ENCODE measurements around the gene MVK. TPM values are rescaled to one million over a fixed set of nuclear protein-coding genes. Genes with fewer than 3 reads are reported as not detected.

Gene MVK
- total RNA-seq, 4 donors from 2014 or later, result 3.2 to 14.2 (median 9.1) TPM

DNA sequence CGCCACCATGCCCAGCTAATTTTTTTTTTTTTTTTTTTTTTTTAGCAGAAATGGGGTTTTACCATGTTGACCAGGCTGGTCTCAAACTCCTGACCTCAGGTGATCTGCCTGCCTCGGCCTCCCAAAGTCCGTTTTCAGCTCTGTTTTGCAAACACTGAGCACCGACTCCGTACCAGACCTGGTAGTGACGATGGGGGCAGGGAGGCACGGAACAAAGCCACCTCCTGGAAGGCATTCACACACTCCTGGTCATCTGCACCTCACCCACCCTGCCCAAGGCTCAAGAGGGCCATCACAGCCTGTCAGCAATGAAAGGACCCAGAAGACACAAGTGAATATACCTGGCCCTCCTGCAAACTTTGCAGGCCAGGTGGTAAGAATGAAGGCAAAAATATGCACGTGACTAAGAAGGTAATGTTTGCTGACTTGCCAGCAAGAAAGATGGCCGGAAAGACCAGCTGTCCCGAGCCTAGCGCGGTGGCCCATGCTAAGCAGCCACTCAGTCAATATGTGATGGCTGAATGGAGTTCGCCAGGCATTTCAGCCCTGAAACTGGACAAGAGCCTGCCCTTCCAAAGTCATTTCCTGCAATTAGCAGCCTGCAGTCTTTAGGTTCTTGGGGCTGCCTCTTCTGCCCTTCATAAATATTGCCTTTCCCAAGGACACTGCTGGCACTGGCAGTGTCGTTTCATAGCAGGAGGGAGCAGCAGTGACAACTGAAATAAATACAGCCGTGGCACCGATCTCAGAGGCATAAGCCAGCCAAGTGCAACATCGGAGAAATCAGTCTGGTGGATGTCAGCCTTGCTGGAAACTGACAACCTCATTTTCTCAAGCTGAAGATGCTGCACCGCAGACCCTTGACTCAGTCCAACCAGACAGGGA, 17.9 kb upstream of the MVK start:
- H3K36me3 ChIP-seq, result peaks cover 0 to 8% of the 10 kb centered on the region in 2 donors
- TF ChIP-seq, protein P1, sequence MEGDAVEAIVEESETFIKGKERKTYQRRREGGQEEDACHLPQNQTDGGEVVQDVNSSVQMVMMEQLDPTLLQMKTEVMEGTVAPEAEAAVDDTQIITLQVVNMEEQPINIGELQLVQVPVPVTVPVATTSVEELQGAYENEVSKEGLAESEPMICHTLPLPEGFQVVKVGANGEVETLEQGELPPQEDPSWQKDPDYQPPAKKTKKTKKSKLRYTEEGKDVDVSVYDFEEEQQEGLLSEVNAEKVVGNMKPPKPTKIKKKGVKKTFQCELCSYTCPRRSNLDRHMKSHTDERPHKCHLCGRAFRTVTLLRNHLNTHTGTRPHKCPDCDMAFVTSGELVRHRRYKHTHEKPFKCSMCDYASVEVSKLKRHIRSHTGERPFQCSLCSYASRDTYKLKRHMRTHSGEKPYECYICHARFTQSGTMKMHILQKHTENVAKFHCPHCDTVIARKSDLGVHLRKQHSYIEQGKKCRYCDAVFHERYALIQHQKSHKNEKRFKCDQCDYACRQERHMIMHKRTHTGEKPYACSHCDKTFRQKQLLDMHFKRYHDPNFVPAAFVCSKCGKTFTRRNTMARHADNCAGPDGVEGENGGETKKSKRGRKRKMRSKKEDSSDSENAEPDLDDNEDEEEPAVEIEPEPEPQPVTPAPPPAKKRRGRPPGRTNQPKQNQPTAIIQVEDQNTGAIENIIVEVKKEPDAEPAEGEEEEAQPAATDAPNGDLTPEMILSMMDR (IDR thresholded peaks at IDR 0.05 in 4 of 5, conservative IDR thresholded peaks at IDR 0.05 in 1 of 5), result no peak
- no peak for TF ChIP-seq POLR2A (IDR thresholded peaks at IDR 0.05)
- H3K27ac ChIP-seq, result no peak overlapping the region
- H3K9me3 ChIP-seq, result no peaks in the 10 kb centered on the region
- peaks cover 11 to 16% (median 12%) of the 10 kb centered on the region in 3 donors for H3K27me3 ChIP-seq
- H3K4me3 ChIP-seq, result no peak overlapping the region
- DNase-seq (no peak), ATAC-seq (no peak)
- in situ Hi-C loops (cut with MboI; ENCODE audit: low sequenced_read_pairs in 4 of 4), result no loop called here
- H3K4me1 ChIP-seq, result no peaks in the 10 kb centered on the region
- intact Hi-C loops (cut with DNase I; ENCODE audit: low total_unique reads), result no loop called here

- intact Hi-C loops (cut with DNase I; ENCODE audit: low total_unique reads), result no loop called here
- Histone ChIP-seq H3K27me3 (peaks cover 0 to 6% (median 4%) of the 10 kb centered on the region in 3 donors), H3K36me3 (peaks cover 0 to 13% of the 10 kb centered on the region in 2 donors), H3K27ac (no peak overlapping the region), H3K9me3 (no peaks in the 10 kb centered on the region), H3K4me3 (no peak overlapping the region), H3K4me1 (no peaks in the 10 kb centered on the region)
- DNase-seq (peak in 1 of 2 donors; percentile 7), ATAC-seq (peak in 1 of 2 donors; percentile 36)
- TF ChIP-seq, protein P1 (IDR thresholded peaks at IDR 0.05 in 4 of 5, conservative IDR thresholded peaks at IDR 0.05 in 1 of 5), result no peak
- no peak for TF ChIP-seq POLR2A (IDR thresholded peaks at IDR 0.05)
- in situ Hi-C loops (cut with MboI; ENCODE audit: low sequenced_read_pairs in 4 of 4), result no loop called here
These were observed 16.4 kb upstream of the MVK start for GRCh38 chr12:109557200-109557599.

DNA sequence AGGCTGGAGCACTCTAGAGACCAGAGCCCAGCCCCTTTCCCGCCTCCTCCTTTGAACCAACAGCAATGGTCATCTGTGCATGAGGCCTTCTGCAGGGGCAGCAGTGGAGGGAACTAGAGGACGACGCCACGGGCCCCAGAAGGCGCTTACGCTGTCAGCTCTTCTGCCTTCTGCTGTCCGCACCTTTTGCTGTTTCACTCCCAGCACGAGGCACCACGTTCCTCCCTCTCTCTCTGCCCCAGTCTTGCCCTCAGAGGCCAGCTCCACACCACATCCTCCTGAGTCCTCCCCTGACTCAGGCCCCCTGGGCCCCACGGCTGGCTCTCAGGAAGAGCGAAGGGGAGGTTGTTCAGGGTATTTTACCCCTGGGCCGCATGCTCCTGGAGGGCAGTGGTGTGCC, 15.8 kb upstream of the MVK start:
- in situ Hi-C loops (cut with MboI; ENCODE audit: low sequenced_read_pairs in 4 of 4) (no loop called here), intact Hi-C loops (cut with DNase I; ENCODE audit: low total_unique reads) (no loop called here)
- Histone ChIP-seq H3K4me1 (no peaks in the 10 kb centered on the region), H3K4me3 (no peak overlapping the region), H3K27me3 (peaks cover 0 to 6% (median 2%) of the 10 kb centered on the region in 3 donors), H3K9me3 (no peaks in the 10 kb centered on the region), H3K27ac (no peak overlapping the region), H3K36me3 (peaks cover 0 to 18% of the 10 kb centered on the region in 2 donors)
- ATAC-seq, result no peak
- DNase-seq, result no peak
- TF ChIP-seq, protein P1 (IDR thresholded peaks at IDR 0.05 in 4 of 5, conservative IDR thresholded peaks at IDR 0.05 in 1 of 5), result no peak
- no peak for TF ChIP-seq POLR2A (IDR thresholded peaks at IDR 0.05)

GRCh38 chr12:109558374-109559199, 15.0 kb upstream of the MVK start:
- no peak overlapping the region for H3K27ac ChIP-seq
- intact Hi-C loops (cut with DNase I; ENCODE audit: low total_unique reads), result no loop called here
- peaks cover 0 to 1% (median 0%) of the 10 kb centered on the region in 3 donors for H3K27me3 ChIP-seq
- no peak overlapping the region for H3K4me3 ChIP-seq
- peaks cover 0 to 25% of the 10 kb centered on the region in 2 donors for H3K36me3 ChIP-seq
- no peaks in the 10 kb centered on the region for H3K9me3 ChIP-seq
- no peak for ATAC-seq
- no peak for DNase-seq
- TF ChIP-seq, protein P1 (IDR thresholded peaks at IDR 0.05 in 4 of 5, conservative IDR thresholded peaks at IDR 0.05 in 1 of 5), result no peak
- TF ChIP-seq POLR2A (IDR thresholded peaks at IDR 0.05), result no peak
- in situ Hi-C loops (cut with MboI; ENCODE audit: low sequenced_read_pairs in 4 of 4), result no loop called here
- H3K4me1 ChIP-seq, result no peaks in the 10 kb centered on the region

All from gastrocnemius medialis (tissue), 4 donors.